HepG2 (cell line): ENCODE results near the gene JMJD6. TPM values are rescaled to one million over a fixed set of nuclear protein-coding genes. Genes with fewer than 3 reads are reported as not detected.

ENCODE experiments used
- CHD2 ChIP-seq: IDR thresholded peaks from 2 replicates; pipeline ENCODE4 v1.6.1; 2011; ENCODE audit warnings: low read depth, low read length, improper control_type of control experiment
- DBP ChIP-seq: sonication (generic); formaldehyde crosslinking; IDR thresholded peaks from 2 replicates; pipeline ENCODE4 v1.4.0; 2020; ENCODE audit warnings: missing genetic modification reagents; ENCODE audit errors: not compliant biosample characterization
- DR1 ChIP-seq: sonication (generic); formaldehyde crosslinking; IDR thresholded peaks from 2 replicates; pipeline ENCODE4 v1.8.0; 2021; ENCODE audit warnings: mild to moderate bottlenecking, missing genetic modification reagents, inconsistent platforms
- EED ChIP-seq: sonication (generic); formaldehyde crosslinking; IDR thresholded peaks from 2 replicates; pipeline ENCODE4 v1.5.0; 2020; ENCODE audit warnings: mild to moderate bottlenecking, missing genetic modification reagents
- ELF4 ChIP-seq: sonication (generic); formaldehyde crosslinking; IDR thresholded peaks from 2 replicates; pipeline ENCODE4 v1.5.0; 2020; ENCODE audit warnings: missing genetic modification reagents, mild to moderate bottlenecking, moderate library complexity, borderline replicate concordance
- HMG20B ChIP-seq: conservative IDR thresholded peaks from 2 replicates; pipeline ENCODE4 v1.6.1; 2016; ENCODE audit warnings: missing genetic modification reagents, missing compliant biosample characterization
- HNRNPH1 ChIP-seq: fragments of 200-400 bp; formaldehyde crosslinking; optimal IDR thresholded peaks from 2 replicates; pipeline ENCODE3; 2017; ENCODE audit warnings: mild to moderate bottlenecking, low read depth, low read length
- IRF1 ChIP-seq: sonication (generic); formaldehyde crosslinking; IDR thresholded peaks from 2 replicates; pipeline ENCODE4 v1.4.0; 2020; ENCODE audit warnings: low read depth, mild to moderate bottlenecking, missing genetic modification reagents
- JUN ChIP-seq: sonication (generic); formaldehyde crosslinking; IDR thresholded peaks from 2 replicates; pipeline ENCODE4 v1.4.0; 2020; ENCODE audit warnings: mild to moderate bottlenecking, missing genetic modification reagents
- KDM6A ChIP-seq: IDR thresholded peaks from 2 replicates; pipeline ENCODE4 v1.6.1; 2016; ENCODE audit warnings: low read depth
- NR2C2 ChIP-seq: sonication (generic); formaldehyde crosslinking; IDR thresholded peaks from 2 replicates; pipeline ENCODE4 v1.4.0; 2020; ENCODE audit warnings: missing genetic modification reagents, mild to moderate bottlenecking, moderate library complexity, borderline replicate concordance
- NR2F6 ChIP-seq, 2 experiments: IDR thresholded peaks; 2 replicates each; pipeline ENCODE4 v1.6.1; 2016; ENCODE audit warnings: antibody characterized with exemption in 1 of 2, mild to moderate bottlenecking in 1 of 2
- PRPF4 ChIP-seq: fragments of 200-400 bp; formaldehyde crosslinking; IDR thresholded peaks from 2 replicates; pipeline ENCODE4 v1.6.1; 2016; ENCODE audit warnings: low read length, low read depth; ENCODE audit not compliant: poor library complexity, severe bottlenecking
- REPIN1 ChIP-seq: sonication (generic); formaldehyde crosslinking; IDR thresholded peaks from 2 replicates; pipeline ENCODE4 v1.8.0; 2022; ENCODE audit warnings: missing genetic modification reagents, low read depth, mild to moderate bottlenecking, borderline replicate concordance
- SP140L ChIP-seq: sonication (generic); formaldehyde crosslinking; IDR thresholded peaks from 2 replicates; pipeline ENCODE4 v1.4.0; 2020; ENCODE audit warnings: missing genetic modification reagents, borderline replicate concordance
- TBL1XR1 ChIP-seq: fragments of 150-350 bp; IDR thresholded peaks from 2 replicates; pipeline ENCODE4 v1.6.1; 2014; ENCODE audit warnings: borderline replicate concordance, low read length; ENCODE audit not compliant: partially characterized antibody
- TP53 ChIP-seq: sonication (generic); formaldehyde crosslinking; conservative IDR thresholded peaks from 2 replicates; pipeline ENCODE4 v1.4.0; 2020; ENCODE audit warnings: missing genetic modification reagents
- YY1 ChIP-seq: IDR thresholded peaks from 2 replicates; pipeline ENCODE4 v1.6.1; 2011; ENCODE audit warnings: low read length, low read depth, moderate library complexity, mild to moderate bottlenecking; ENCODE audit not compliant: insufficient read depth, insufficient replicate concordance
- ZC3H13 ChIP-seq: sonication (generic); formaldehyde crosslinking; IDR thresholded peaks from 2 replicates; pipeline ENCODE4 v1.8.1; 2023; ENCODE audit warnings: mild to moderate bottlenecking, missing genetic modification reagents, moderate library complexity
- ZNF160 ChIP-seq: sonication (generic); formaldehyde crosslinking; IDR thresholded peaks from 2 replicates; pipeline ENCODE4 v1.8.0; 2022; ENCODE audit warnings: mild to moderate bottlenecking, inconsistent platforms, missing genetic modification reagents
- ZNF639 ChIP-seq: conservative IDR thresholded peaks from 2 replicates; pipeline ENCODE4 v1.6.1; 2018; ENCODE audit warnings: missing genetic modification reagents
- ZNF883 ChIP-seq: sonication (generic); formaldehyde crosslinking; IDR thresholded peaks from 2 replicates; pipeline ENCODE4 v1.5.1; 2020; ENCODE audit warnings: mild to moderate bottlenecking, missing genetic modification reagents; ENCODE audit errors: not compliant biosample characterization
- polyA plus RNA-seq, 8 experiments: library from polyadenylated mRNA; depleted of rRNA in 3 of 8; stranded (reverse) in 7 of 8; unstranded in 1 of 8; fragments of >200 nt; fragmentation: Illumina TruSeq in 4 of 8; extraction: Trizol in 4 of 8; gene quantifications; 2 replicates each; pipeline versions ENCODE4 v1.2.1 to v1.2.3, GENCODE V29; 2011 to 2016; ENCODE audit warnings: low read depth in 4 of 8, missing spikeins in 1 of 8, mixed read lengths in 1 of 8; ENCODE audit not compliant: insufficient read depth in 1 of 8
- total RNA-seq, 5 experiments: library from RNA; depleted of rRNA; stranded (reverse); fragments of >200 nt; fragmentation: Illumina TruSeq; extraction: Trizol; gene quantifications; 2 replicates each; pipeline ENCODE4 v1.2.3, GENCODE V29; 2016; ENCODE audit warnings: low read depth in 1 of 5
- TF ChIP-seq, protein P1 (sequence below): sonication (generic); formaldehyde crosslinking; IDR thresholded peaks from 2 replicates; pipeline ENCODE4 v1.5.0; 2020; ENCODE audit warnings: missing genetic modification reagents
- TF ChIP-seq, protein P2 (sequence below): sonication (generic); formaldehyde crosslinking; IDR thresholded peaks from 2 replicates; pipeline ENCODE4 v1.4.0; 2020; ENCODE audit warnings: missing genetic modification reagents, borderline replicate concordance

Gene JMJD6
- total and polyA plus RNA-seq, 2 of the 13 experiments (the other 11 are each of a cell fraction or from before 2014, with no cell fraction given) = 33.6 to 41.0 TPM

DNA sequence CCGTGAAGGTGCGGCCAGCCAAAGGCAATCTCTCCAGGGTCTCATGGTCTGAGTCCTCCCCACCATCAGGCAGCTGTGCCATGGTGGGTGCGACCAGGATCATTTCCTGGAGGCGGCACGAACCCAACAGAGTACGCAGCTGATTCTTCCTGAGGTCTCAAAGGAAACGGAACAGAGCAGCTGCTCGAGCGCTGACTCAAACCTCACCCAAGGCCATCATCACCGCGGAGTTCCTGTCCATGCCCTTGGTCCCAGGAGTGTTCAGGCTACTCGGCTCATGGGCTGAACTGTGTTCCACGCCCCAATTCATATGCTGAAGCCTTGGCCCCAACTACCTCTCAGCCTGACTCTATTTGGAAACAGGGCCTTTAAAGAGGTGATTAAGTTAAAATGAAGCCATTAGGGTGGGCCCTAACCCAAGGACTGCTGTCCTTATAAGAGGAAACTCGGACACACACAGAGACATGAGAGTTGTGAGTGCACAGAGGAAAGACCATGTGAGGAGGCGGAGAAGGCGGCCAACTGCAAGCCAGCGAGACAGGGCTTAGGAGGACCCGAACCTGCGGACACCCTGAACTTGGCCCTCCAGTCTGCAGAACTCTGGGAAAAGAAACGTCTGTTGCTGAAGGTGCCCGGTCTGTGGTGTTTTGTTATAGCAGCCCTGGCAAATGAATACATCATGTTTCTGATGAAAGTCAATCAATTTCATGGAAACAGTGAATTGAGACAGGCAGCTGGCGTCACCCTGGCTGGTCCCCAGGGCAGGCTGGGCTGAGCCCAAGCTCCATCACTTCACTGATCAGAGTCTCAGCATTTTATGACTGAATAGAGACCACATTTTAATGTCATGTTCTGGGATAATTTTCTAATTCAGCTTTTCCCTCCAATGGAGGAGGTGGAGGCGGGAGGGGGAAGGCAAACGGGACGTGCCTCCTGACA, 29.4 kb downstream of the JMJD6 start (continued):
- no peak for TF ChIP-seq DR1 (CRISPR knock-in tag)
- no peak for TF ChIP-seq TBL1XR1
- TF ChIP-seq EED = no peak
- no peak for TF ChIP-seq YY1
- TF ChIP-seq ELF4 (CRISPR knock-in tag) = no peak
- no peak for TF ChIP-seq ZNF639 (CRISPR knock-in tag)
- TF ChIP-seq ZNF883 (CRISPR knock-in tag) = no peak
- no peak for TF ChIP-seq REPIN1 (CRISPR knock-in tag)
- no peak for TF ChIP-seq PRPF4
- no peak for TF ChIP-seq DBP (CRISPR knock-in tag)
- TF ChIP-seq JUN (CRISPR knock-in tag) = peak; percentile 47; the same call in 1 of the 2 replicates
- no peak for TF ChIP-seq CHD2
- TF ChIP-seq ZNF160 (CRISPR knock-in tag) = no peak
- TF ChIP-seq, protein P1, sequence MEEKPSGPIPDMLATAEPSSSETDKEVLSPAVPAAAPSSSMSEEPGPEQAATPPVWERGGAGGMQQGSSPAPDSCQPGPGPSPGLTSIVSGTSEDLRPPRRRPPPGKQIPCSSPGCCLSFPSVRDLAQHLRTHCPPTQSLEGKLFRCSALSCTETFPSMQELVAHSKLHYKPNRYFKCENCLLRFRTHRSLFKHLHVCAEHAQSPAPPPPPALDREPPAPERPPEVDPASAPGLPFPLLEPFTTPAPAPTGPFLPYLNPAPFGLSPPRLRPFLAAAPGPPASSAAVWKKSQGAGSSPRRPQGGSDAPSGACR (CRISPR knock-in tag) = no peak
- TF ChIP-seq IRF1 (CRISPR knock-in tag) = no peak
- TF ChIP-seq SP140L (CRISPR knock-in tag) = no peak
- TF ChIP-seq HMG20B = no peak
- TF ChIP-seq KDM6A (CRISPR knock-in tag) = no peak
- no peak for TF ChIP-seq TP53 (CRISPR knock-in tag)
- TF ChIP-seq NR2F6 (IDR thresholded peaks at IDR 0.05) = no peak
- TF ChIP-seq NR2F6 (CRISPR knock-in tag; IDR thresholded peaks at IDR 0.05) = peak; percentile 33; the same call in 1 of the 2 replicates
- no peak for TF ChIP-seq ZC3H13 (CRISPR knock-in tag)
- no peak for TF ChIP-seq NR2C2 (CRISPR knock-in tag)
- TF ChIP-seq, protein P2, sequence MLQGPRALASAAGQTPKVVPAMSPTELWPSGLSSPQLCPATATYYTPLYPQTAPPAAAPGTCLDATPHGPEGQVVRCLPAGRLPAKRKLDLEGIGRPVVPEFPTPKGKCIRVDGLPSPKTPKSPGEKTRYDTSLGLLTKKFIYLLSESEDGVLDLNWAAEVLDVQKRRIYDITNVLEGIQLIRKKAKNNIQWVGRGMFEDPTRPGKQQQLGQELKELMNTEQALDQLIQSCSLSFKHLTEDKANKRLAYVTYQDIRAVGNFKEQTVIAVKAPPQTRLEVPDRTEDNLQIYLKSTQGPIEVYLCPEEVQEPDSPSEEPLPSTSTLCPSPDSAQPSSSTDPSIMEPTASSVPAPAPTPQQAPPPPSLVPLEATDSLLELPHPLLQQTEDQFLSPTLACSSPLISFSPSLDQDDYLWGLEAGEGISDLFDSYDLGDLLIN (CRISPR knock-in tag) = no peak
- TF ChIP-seq HNRNPH1 = no peak
